Loucy (cell line): ENCODE results near the gene SCYL1.

ENCODE experiments used
- H2AFZ ChIP-seq: fragments of 200-600 bp; sonication (generic); 2 replicates; pipeline ENCODE4 v1.6.0; 2016; ENCODE audit warnings: antibody characterized with exemption, mild to moderate bottlenecking, low read length, moderate library complexity
- H3F3A ChIP-seq: fragments of 200-600 bp; 2 replicates; pipeline ENCODE4 v1.6.0; 2016; ENCODE audit warnings: antibody characterized with exemption, low read depth, mild to moderate bottlenecking
- H3K27me3 ChIP-seq: fragments of 200-600 bp; sonication (generic); 2 replicates; pipeline ENCODE4 v1.6.1; 2014; ENCODE audit warnings: low read length, mild to moderate bottlenecking; ENCODE audit not compliant: insufficient read depth, poor library complexity, severe bottlenecking
- H3K36me3 ChIP-seq: fragments of 200-600 bp; sonication (generic); 2 replicates; pipeline ENCODE4 v1.6.1; 2016; ENCODE audit warnings: low read length; ENCODE audit not compliant: insufficient read depth
- H3K4me1 ChIP-seq: fragments of 200-600 bp; sonication (generic); 2 replicates; pipeline ENCODE4 v1.5.1; 2014; ENCODE audit warnings: low read length, mild to moderate bottlenecking; ENCODE audit not compliant: insufficient read depth, poor library complexity, severe bottlenecking
- H3K4me2 ChIP-seq: fragments of 200-600 bp; sonication (generic); 2 replicates; pipeline ENCODE4 v1.6.0; 2014; ENCODE audit warnings: antibody characterized with exemption, low read length, low read depth, mild to moderate bottlenecking; ENCODE audit not compliant: poor library complexity, severe bottlenecking
- H3K4me3 ChIP-seq: fragments of 200-600 bp; sonication (generic); 2 replicates; pipeline ENCODE4 v1.5.1; 2014; ENCODE audit warnings: low read length, mild to moderate bottlenecking, mixed read lengths; ENCODE audit not compliant: poor library complexity, severe bottlenecking
- H3K79me2 ChIP-seq: fragments of 200-600 bp; sonication (generic); 2 replicates; pipeline ENCODE4 v1.6.1; 2014; ENCODE audit warnings: low read length; ENCODE audit not compliant: insufficient read depth
- H3K9ac ChIP-seq: fragments of 200-600 bp; sonication (generic); 2 replicates; pipeline ENCODE4 v1.6.0; 2014; ENCODE audit warnings: mild to moderate bottlenecking, low read depth, low read length, moderate library complexity; ENCODE audit not compliant: poor library complexity, severe bottlenecking
- H3K9me2 ChIP-seq: fragments of 200-600 bp; sonication (generic); replicated peaks from 2 replicates; pipeline ENCODE4 v1.6.1; 2016; ENCODE audit warnings: low read depth, low read length, mixed read lengths
- H3K9me3 ChIP-seq: fragments of 200-600 bp; sonication (generic); 2 replicates; pipeline ENCODE4 v1.6.1; 2014; ENCODE audit warnings: mild to moderate bottlenecking, antibody characterized with exemption, low read length, low read depth; ENCODE audit not compliant: insufficient read depth
- H4K20me1 ChIP-seq: fragments of 200-600 bp; sonication (generic); 2 replicates; pipeline ENCODE4 v1.6.0; 2014; ENCODE audit warnings: antibody characterized with exemption, low read length, mild to moderate bottlenecking; ENCODE audit not compliant: insufficient read depth, poor library complexity, severe bottlenecking
- CTCF ChIP-seq: fragments of 200-600 bp; sonication (generic); conservative IDR thresholded peaks from 2 replicates; pipeline ENCODE4 v1.5.1; 2014; ENCODE audit warnings: mild to moderate bottlenecking, antibody characterized with exemption, low read length
- EZH2phosphoT487 ChIP-seq: fragments of 200-600 bp; IDR thresholded peaks from 2 replicates; pipeline ENCODE4 v1.6.1; 2018; ENCODE audit warnings: antibody characterized with exemption, mild to moderate bottlenecking, moderate library complexity, borderline replicate concordance

The SCYL1 gene

GRCh38 chr11:65491163-65491465, 33.8 kb upstream of the SCYL1 start:
- H3F3A ChIP-seq: no peaks in the 10 kb centered on the region
- no peaks in the 10 kb centered on the region for H3K9me2 ChIP-seq
- no peaks in the 10 kb centered on the region for H3K9me3 ChIP-seq
- no peaks in the 10 kb centered on the region for H3K36me3 ChIP-seq
- peaks cover 10% of the 10 kb centered on the region for H3K79me2 ChIP-seq
- H3K4me3 ChIP-seq: no peak overlapping the region
- TF ChIP-seq CTCF (no peak), EZH2phosphoT487 (no peak)
- no peaks in the 10 kb centered on the region for H4K20me1 ChIP-seq
- no peaks in the 10 kb centered on the region for H3K27me3 ChIP-seq
- H3K4me1 ChIP-seq: peaks cover 60% of the 10 kb centered on the region
- H2AFZ ChIP-seq: no peak overlapping the region
- H3K4me2 ChIP-seq: no peak overlapping the region
- H3K9ac ChIP-seq: peak overlapping the region; percentile 21

- Histone ChIP-seq H3F3A (peaks cover 6% of the 10 kb centered on the region), H3K9ac (peak overlapping the region; percentile 21)
Measured at GRCh38 chr11:65491614-65492386, 33.1 kb upstream of the SCYL1 start.

GRCh38 chr11:65492387-65492636, 32.6 kb upstream of the SCYL1 start:
- Histone ChIP-seq H3K79me2 (peaks cover 20% of the 10 kb centered on the region), H3K36me3 (no peaks in the 10 kb centered on the region), H2AFZ (no peak overlapping the region), H3K9ac (peak overlapping the region; percentile 43), H3F3A (peaks cover 10% of the 10 kb centered on the region), H3K4me1 (peaks cover 63% of the 10 kb centered on the region), H3K4me2 (no peak overlapping the region), H3K27me3 (no peaks in the 10 kb centered on the region), H3K9me3 (no peaks in the 10 kb centered on the region), H3K4me3 (no peak overlapping the region), H3K9me2 (no peaks in the 10 kb centered on the region), H4K20me1 (no peaks in the 10 kb centered on the region)
- TF ChIP-seq EZH2phosphoT487: no peak
- no peak for TF ChIP-seq CTCF

More at GRCh38 chr11:65491614-65492386, 33.1 kb upstream of the SCYL1 start:
- H3K4me3 ChIP-seq: no peak overlapping the region
- H4K20me1 ChIP-seq: no peaks in the 10 kb centered on the region
- H3K9me2 ChIP-seq: no peaks in the 10 kb centered on the region
- peaks cover 65% of the 10 kb centered on the region for H3K4me1 ChIP-seq
- no peak overlapping the region for H3K4me2 ChIP-seq
- TF ChIP-seq EZH2phosphoT487 (no peak), CTCF (no peak)
- H2AFZ ChIP-seq: no peak overlapping the region
- peaks cover 17% of the 10 kb centered on the region for H3K79me2 ChIP-seq
- H3K9me3 ChIP-seq: no peaks in the 10 kb centered on the region
- H3K36me3 ChIP-seq: no peaks in the 10 kb centered on the region
- H3K27me3 ChIP-seq: no peaks in the 10 kb centered on the region
